Loucy (cell line): Measurements from ENCODE around the gene EXOC7.

Source experiments
- H2AFZ ChIP-seq: fragments of 200-600 bp; sonication (generic); 2 replicates; pipeline ENCODE4 v1.6.0; 2016; ENCODE audit warnings: antibody characterized with exemption, mild to moderate bottlenecking, low read length, moderate library complexity
- H3F3A ChIP-seq: fragments of 200-600 bp; 2 replicates; pipeline ENCODE4 v1.6.0; 2016; ENCODE audit warnings: antibody characterized with exemption, low read depth, mild to moderate bottlenecking
- H3K27me3 ChIP-seq: fragments of 200-600 bp; sonication (generic); 2 replicates; pipeline ENCODE4 v1.6.1; 2014; ENCODE audit warnings: low read length, mild to moderate bottlenecking; ENCODE audit not compliant: insufficient read depth, poor library complexity, severe bottlenecking
- H3K36me3 ChIP-seq: fragments of 200-600 bp; sonication (generic); 2 replicates; pipeline ENCODE4 v1.6.1; 2016; ENCODE audit warnings: low read length; ENCODE audit not compliant: insufficient read depth
- H3K4me1 ChIP-seq: fragments of 200-600 bp; sonication (generic); 2 replicates; pipeline ENCODE4 v1.5.1; 2014; ENCODE audit warnings: low read length, mild to moderate bottlenecking; ENCODE audit not compliant: insufficient read depth, poor library complexity, severe bottlenecking
- H3K4me2 ChIP-seq: fragments of 200-600 bp; sonication (generic); 2 replicates; pipeline ENCODE4 v1.6.0; 2014; ENCODE audit warnings: antibody characterized with exemption, low read length, low read depth, mild to moderate bottlenecking; ENCODE audit not compliant: poor library complexity, severe bottlenecking
- H3K4me3 ChIP-seq: fragments of 200-600 bp; sonication (generic); 2 replicates; pipeline ENCODE4 v1.5.1; 2014; ENCODE audit warnings: low read length, mild to moderate bottlenecking, mixed read lengths; ENCODE audit not compliant: poor library complexity, severe bottlenecking
- H3K79me2 ChIP-seq: fragments of 200-600 bp; sonication (generic); 2 replicates; pipeline ENCODE4 v1.6.1; 2014; ENCODE audit warnings: low read length; ENCODE audit not compliant: insufficient read depth
- H3K9ac ChIP-seq: fragments of 200-600 bp; sonication (generic); 2 replicates; pipeline ENCODE4 v1.6.0; 2014; ENCODE audit warnings: mild to moderate bottlenecking, low read depth, low read length, moderate library complexity; ENCODE audit not compliant: poor library complexity, severe bottlenecking
- H3K9me2 ChIP-seq: fragments of 200-600 bp; sonication (generic); replicated peaks from 2 replicates; pipeline ENCODE4 v1.6.1; 2016; ENCODE audit warnings: low read depth, low read length, mixed read lengths
- H3K9me3 ChIP-seq: fragments of 200-600 bp; sonication (generic); 2 replicates; pipeline ENCODE4 v1.6.1; 2014; ENCODE audit warnings: mild to moderate bottlenecking, antibody characterized with exemption, low read length, low read depth; ENCODE audit not compliant: insufficient read depth
- H4K20me1 ChIP-seq: fragments of 200-600 bp; sonication (generic); 2 replicates; pipeline ENCODE4 v1.6.0; 2014; ENCODE audit warnings: antibody characterized with exemption, low read length, mild to moderate bottlenecking; ENCODE audit not compliant: insufficient read depth, poor library complexity, severe bottlenecking
- CTCF ChIP-seq: fragments of 200-600 bp; sonication (generic); conservative IDR thresholded peaks from 2 replicates; pipeline ENCODE4 v1.5.1; 2014; ENCODE audit warnings: mild to moderate bottlenecking, antibody characterized with exemption, low read length
- EZH2phosphoT487 ChIP-seq: fragments of 200-600 bp; IDR thresholded peaks from 2 replicates; pipeline ENCODE4 v1.6.1; 2018; ENCODE audit warnings: antibody characterized with exemption, mild to moderate bottlenecking, moderate library complexity, borderline replicate concordance

Gene EXOC7

GRCh38 chr17:76141212-76142038, 37.8 kb upstream of the EXOC7 start, which contains the start of gene FOXJ1:
FOXJ1 (minus strand) TSS chr17:76141245; CDS start chr17:76140395, 850 bp downstream.
- H3F3A ChIP-seq: peaks cover 13% of the 10 kb centered on the region
- no peaks in the 10 kb centered on the region for H4K20me1 ChIP-seq
- TF ChIP-seq EZH2phosphoT487 (no peak), CTCF (no peak)
- no peaks in the 10 kb centered on the region for H3K27me3 ChIP-seq
- H3K36me3 ChIP-seq: no peaks in the 10 kb centered on the region
- H3K9me3 ChIP-seq: no peaks in the 10 kb centered on the region
- H3K4me2 ChIP-seq: peak within 1 kb of the TSS; percentile 47
- H3K79me2 ChIP-seq: no peaks in the 10 kb centered on the region
- H2AFZ ChIP-seq: no peak within 1 kb of the TSS
- peaks cover 52% of the 10 kb centered on the region for H3K4me1 ChIP-seq
- no peak within 1 kb of the TSS for H3K4me3 ChIP-seq
- H3K9me2 ChIP-seq: no peaks in the 10 kb centered on the region
- H3K9ac ChIP-seq: no peak within 1 kb of the TSS

GRCh38 chr17:76140661-76141211, 37.1 kb upstream of the EXOC7 start:
- H3K9me2 ChIP-seq: no peaks in the 10 kb centered on the region
- no peaks in the 10 kb centered on the region for H4K20me1 ChIP-seq
- H3K4me2 ChIP-seq: peak overlapping the region; percentile 47
- H3K4me1 ChIP-seq: peaks cover 45% of the 10 kb centered on the region
- no peak overlapping the region for H2AFZ ChIP-seq
- H3K4me3 ChIP-seq: no peak overlapping the region
- no peaks in the 10 kb centered on the region for H3K36me3 ChIP-seq
- H3K79me2 ChIP-seq: no peaks in the 10 kb centered on the region
- peaks cover 13% of the 10 kb centered on the region for H3F3A ChIP-seq
- H3K27me3 ChIP-seq: no peaks in the 10 kb centered on the region
- no peak overlapping the region for H3K9ac ChIP-seq
- no peaks in the 10 kb centered on the region for H3K9me3 ChIP-seq
- TF ChIP-seq CTCF (no peak), EZH2phosphoT487 (no peak)

- Histone ChIP-seq H2AFZ (no peak overlapping the region), H3K27me3 (no peaks in the 10 kb centered on the region), H3K4me3 (no peak overlapping the region), H3F3A (peaks cover 13% of the 10 kb centered on the region), H3K9ac (no peak overlapping the region), H3K79me2 (no peaks in the 10 kb centered on the region), H3K9me2 (no peaks in the 10 kb centered on the region), H3K4me1 (peaks cover 38% of the 10 kb centered on the region), H3K36me3 (no peaks in the 10 kb centered on the region), H4K20me1 (no peaks in the 10 kb centered on the region), H3K9me3 (no peaks in the 10 kb centered on the region), H3K4me2 (no peak overlapping the region)
- TF ChIP-seq CTCF: no peak
- no peak for TF ChIP-seq EZH2phosphoT487
Measured at GRCh38 chr17:76139801-76140660, 36.4 kb upstream of the EXOC7 start.
